Ureter (tissue), 1 donor: ENCODE results near the gene SNX21. TPM values are rescaled to one million over a fixed set of nuclear protein-coding genes. Genes with fewer than 3 reads are reported as not detected.
"Not testable (repeated sequence)": the region's sequence is repeated elsewhere in the genome, so short reads cannot be mapped to it uniquely, and the experiment has no call there.

Source experiments
- DNase-seq: peaks from one replicate; pipeline ENCODE4 v3.0.0-alpha.2; 2020; ENCODE audit warnings: low spot score
- total RNA-seq: library from RNA; stranded (reverse); gene quantifications from one replicate; pipeline ENCODE4 v1.2.4, GENCODE V29; 2023
- donor health status: DM: yes; HTN: yes; CAD: no.

SNX21 gene
- total RNA-seq, 1 donor from 2014 or later, result 31.4 TPM

DNA sequence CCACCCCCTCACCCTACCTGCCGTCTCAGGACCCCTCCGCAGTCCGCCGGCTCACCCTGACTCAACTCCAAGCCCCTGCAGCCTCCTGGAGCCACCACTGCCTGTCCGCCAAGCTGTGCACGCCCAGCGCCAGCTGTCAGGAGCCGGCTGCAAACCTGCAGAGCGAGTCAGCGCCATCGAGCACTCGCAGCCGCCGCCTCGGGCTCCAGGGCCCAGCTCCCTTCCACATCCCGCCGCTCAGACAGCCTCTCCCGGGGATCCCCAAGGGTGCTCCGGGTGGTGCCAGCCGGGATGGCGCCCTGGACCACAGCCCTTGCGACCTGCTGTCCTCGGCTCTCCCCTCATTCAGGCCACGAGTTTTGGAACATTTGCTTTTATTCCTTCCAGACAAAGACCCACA lies 10.7 kb upstream of the SNX21 start:
- no peak for DNase-seq

DNA sequence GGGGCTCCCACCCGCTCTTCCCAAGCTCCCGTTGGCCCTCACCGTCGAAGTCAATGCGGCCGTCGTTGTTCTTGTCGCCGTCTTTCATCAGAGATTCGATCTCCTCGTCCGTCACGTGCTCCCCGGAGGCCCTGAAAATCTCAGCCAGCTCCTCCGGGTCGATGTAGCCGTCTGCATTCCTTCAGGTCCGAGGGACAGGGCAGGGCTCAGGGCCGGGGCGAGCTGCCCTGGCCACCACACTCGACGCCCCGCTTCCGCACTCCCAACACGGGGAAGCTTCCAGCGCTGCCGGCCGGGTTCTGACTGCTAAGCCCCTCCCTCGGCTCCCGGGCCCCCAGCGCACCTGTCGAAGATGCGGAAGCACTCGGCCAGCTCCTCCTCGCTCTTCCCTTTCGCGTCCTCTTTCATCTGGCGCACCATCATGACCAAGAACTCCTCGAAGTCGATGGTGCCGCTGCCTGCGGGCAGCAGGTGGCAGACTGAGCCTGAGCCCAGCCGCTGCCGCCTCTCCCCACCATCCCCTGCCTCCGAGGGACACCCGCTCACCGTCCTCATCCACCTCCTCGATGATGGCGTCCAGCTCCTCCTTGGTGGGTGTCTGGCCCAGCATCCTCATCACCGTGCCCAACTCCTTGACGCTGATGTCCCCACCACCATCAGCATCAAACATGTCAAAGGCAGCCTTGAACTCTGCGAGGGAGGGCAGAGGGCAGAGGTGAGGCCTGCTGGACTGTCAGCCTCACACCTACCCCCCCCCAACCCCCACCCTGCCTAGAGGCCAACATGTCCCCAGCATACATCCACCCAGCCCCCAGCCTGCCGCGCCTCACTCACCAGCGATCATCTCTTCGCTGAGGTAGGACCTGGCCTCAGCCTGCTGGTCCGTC lies 9.4 kb upstream of the SNX21 start:
- no peak for DNase-seq

DNA sequence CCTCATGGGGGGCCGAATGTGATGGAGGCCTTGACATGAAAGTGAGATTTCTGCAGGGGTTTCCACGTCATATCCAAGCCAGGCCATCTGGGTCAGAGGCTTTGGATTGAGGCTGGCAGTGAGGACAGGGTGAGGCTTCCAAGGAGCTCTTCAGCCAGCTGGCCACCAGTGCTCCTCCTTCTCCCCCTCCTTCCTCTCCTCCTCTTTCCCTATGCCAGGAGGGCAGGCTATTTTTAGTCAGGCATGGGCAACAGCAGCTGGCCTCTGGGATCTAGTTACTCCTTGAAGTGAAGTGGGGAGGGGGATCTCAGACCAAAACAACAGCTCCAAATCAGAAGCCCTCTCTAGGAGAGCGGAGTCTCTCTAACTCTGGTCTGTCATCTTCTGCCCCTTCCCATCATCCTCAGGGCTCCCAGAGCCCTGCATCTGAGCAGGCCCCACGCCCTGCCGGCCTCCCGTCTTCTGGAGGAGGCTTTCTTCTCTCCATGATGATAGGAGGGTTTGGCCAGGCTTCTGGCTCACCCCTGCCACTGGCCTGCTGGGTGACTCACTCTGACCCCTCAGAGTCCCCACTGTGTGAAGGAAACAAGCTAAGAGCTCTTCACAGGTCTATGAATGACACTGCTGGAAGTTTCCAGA lies 7.1 kb upstream of the SNX21 start:
- DNase-seq, result no peak

DNA sequence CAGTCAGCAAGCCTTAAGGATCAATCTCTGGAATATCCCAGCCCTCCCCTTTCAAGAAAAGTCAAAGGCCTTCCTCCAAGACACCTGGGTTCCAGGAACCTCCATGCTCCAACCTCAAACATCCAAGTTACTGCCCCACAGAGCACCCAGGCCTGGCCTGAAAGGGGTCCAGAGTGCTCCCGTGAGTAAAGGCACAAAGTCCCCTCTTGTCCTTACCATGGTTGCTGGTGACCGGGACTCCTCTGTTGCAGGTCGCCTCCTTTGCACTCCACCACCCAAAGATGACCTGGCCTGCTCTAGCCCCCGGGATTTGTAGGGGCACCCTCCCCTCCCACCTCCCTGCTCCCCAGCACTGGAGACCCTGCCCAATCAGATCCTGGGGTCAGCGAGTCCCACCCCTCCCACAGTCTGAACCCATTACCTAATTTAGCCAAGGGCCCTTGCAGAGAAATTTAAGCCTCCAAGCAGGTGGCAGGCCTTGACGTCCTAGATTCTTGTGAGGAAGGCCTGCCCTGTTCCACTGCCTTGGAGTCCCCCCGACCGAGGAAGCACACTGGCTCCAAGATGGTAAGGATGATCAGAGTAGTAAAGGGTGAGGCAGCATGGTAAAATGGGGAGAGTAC lies 6.5 kb upstream of the SNX21 start, which contains the start of gene TNNC2:
Gene TNNC2 (minus strand): TSS at position 283 of the 623 bp plus-strand sequence. CDS start 64 bp downstream, at position 219.
- no peak for DNase-seq

DNA sequence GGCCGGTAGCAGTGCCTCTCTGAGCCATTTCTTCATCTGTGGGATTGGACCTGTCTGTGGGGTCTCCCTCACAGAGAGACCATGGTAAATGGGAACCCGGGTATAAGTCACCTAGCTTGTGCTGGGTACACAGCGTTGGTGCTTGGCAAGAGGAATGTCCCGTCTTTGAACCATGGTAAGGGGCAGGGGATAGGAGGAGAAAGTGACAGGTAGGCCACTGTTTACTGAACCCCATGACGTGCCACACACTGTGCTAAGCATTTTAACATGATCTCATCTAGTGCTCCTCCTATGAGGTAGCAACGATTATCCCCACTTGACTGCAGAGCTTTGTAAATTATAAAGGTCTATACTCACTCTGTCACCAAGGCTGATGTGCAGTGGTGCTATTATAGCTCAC lies 5.9 kb upstream of the SNX21 start:
- DNase-seq, result no peak

DNA sequence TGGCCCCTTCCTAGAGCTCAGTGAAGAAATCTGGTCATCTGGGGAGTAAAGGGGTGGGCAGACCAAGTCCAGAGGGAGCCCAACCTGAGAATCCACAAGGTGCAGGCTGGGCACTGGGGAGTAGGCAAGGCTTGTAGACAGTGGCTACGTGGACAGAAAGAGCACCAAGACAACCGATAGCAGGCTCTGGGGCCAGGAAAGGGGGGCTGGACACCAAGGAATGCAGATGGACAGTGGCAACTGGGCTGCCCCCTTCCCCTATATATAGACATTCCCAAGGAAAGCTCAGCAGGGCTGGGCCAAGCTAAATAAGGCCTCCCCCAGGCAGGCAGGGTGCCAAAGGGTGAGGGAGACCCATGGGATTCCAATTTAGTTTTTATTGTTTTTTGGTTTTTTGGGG lies 5.0 kb upstream of the SNX21 start:
- no peak for DNase-seq

DNA sequence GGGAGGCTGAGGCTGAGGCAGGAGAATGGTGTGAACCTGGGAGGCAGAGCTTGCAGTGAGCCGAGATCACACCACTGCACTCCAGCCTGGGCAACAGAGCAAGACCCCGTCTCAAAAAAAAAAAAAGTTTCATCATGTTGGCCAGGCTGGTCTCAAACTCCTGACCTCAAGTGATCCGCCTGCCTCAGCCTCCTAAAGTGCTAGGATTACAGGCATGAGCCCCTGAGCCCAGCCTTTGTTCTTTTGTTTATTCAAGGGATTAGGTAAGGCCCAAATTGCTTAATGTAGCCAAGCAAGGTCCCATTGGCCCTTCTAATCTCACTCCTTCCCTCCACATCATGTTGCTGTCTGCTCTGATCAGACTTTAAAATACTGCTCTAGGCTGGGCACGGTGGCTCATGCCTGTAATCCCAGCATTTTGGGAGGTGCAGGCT lies 3.9 kb upstream of the SNX21 start:
- DNase-seq, result not testable (repeated sequence)

DNA sequence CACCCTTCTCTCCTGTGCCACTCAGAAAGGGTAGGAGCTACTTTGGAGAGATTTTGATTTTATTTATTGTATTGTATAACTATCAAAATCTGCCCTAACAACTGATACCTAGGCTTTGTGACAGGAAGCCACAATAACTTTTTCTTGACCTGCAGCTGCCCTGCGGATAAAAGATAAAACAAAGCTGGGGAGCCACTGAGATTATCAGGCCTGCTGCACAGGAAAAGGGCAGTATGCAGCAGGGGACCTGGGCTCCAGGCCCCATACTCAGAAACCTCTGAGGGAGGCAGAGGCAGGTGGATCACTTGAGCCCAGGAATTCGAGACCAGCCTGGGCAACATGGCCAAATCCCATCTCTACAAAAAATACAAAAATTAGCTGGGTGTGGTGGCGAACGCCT lies 980 bp upstream of the SNX21 start:
- no peak for DNase-seq

DNA sequence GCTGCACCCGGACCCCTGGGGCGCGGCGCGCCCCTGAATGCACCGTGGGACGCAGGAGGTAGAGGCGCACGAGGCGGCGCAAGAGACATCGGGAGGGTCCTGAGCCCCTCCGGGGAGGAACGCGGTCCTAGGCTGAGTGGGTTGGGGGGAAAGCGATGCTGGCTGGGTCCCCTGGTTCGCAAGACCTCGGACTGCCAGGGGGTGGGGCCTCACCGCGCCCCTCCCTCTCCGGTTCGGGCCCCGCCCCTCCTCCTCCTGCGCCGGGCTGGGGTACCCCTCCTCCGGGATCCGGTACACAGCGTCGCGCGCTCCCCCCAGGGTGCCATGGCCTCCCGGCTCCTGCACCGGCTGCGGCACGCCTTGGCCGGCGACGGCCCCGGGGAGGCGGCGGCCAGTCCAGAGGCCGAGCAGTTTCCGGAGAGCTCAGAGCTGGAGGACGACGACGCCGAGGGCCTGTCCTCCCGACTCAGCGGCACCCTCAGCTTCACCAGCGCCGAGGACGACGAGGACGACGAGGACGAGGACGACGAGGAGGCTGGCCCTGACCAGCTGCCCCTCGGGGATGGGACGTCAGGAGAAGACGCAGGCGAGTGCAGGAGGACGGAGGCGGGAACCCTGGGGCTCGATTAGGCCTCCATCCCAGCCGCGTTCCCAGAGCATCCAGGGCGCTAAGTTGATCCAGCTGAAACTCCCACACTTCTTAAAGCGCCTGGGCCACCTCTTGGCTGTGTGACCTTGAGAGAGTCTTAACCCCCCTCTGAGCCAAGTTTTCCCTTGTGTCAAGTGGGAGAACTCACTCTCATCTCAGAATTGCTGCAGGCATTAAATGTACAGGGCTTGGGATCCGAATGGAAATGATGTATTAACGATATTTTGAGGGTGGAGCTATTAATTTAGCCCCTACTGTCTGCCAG lies 541 bp downstream of the SNX21 start:
- peak; percentile 76 for DNase-seq

DNA sequence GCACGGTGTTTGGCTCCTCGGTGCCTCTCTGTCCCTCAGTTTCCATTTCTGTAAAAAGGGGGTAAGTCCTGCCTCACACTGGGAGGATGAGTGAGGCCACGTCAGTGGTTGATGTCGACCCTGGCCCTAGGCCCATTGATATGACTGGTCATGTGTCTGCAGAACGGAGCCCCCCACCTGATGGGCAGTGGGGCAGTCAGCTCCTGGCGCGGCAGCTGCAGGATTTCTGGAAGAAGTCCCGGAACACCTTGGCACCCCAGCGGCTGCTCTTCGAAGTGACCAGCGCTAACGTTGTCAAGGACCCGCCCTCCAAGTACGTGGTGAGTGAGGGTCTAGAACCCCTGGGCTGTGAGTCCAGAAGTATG lies 1.2 kb downstream of the SNX21 start:
- DNase-seq, result no peak

DNA sequence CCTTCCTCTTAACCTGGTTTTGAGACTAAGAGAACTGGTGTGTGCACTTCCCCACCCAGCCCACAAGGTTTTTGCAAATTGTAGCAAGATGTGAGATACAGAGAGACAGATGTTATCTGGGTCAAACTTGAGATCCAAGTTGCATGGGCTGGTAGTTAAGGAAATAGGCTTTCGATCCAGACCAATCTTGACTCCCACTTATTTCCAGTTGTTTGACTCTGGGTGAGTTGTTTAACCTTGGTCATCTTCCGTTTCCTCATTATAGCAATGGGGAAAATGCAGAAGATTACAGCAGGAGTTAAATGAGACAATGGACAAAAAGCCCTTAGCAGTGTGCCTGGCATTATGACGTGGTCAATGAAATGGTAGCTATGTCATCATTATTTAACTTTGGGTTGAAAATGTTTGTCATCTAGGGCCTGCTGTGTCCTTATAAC lies 1.7 kb downstream of the SNX21 start:
- no peak for DNase-seq

DNA sequence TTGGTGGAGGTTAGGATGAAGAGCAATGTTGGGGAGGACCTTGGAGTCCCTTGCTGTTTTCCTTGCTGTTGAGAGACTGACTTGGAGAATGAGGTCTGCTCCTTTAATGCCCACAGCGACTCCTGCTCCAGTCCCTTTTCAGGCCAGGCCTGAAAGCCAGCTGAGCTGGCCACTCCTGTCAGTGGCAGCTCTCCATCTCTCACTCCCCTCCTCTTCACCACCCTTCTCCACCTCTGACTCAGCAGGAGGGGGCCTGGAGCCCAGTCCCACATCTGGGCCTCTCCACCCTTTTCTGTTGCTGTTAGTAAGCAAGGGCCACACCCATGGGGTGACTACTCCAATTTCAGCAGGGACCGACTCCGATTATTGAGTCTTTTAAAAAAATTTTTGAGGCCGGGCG lies 2.2 kb downstream of the SNX21 start:
- no peak for DNase-seq

DNA sequence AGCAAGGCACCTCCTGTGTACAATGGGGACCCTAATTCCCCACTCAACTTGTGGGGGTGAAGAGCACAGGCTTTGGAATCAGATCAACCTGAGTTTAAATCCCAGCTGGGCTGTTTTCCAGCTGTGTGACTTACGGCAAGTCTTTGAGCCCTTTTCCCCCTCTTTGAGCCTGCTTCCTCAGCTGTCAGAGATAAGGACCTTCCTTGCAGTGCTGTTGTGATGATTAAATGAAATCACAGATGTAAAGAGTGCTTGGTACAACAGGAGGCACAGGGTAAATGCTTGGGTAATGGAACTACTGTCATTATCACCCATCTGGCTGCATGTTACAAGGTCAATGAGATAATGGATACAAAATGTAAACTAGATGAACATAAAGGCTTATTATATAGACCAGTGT lies 3.2 kb downstream of the SNX21 start:
- DNase-seq, result no peak

DNA sequence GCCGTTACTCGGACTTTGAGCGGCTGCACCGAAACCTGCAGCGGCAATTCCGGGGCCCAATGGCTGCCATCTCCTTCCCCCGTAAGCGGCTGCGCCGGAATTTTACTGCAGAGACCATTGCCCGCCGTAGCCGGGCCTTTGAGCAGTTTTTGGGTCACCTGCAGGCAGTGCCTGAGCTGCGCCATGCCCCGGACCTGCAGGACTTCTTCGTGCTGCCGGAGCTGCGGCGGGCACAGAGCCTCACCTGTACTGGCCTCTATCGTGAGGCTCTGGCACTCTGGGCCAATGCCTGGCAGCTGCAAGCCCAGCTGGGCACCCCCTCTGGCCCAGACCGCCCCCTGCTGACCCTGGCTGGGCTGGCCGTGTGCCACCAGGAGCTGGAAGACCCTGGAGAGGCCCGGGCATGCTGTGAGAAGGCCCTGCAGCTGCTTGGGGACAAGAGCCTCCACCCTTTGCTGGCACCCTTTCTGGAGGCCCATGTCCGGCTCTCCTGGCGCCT lies 7.2 kb downstream of the SNX21 start:
- DNase-seq, result no peak

DNA sequence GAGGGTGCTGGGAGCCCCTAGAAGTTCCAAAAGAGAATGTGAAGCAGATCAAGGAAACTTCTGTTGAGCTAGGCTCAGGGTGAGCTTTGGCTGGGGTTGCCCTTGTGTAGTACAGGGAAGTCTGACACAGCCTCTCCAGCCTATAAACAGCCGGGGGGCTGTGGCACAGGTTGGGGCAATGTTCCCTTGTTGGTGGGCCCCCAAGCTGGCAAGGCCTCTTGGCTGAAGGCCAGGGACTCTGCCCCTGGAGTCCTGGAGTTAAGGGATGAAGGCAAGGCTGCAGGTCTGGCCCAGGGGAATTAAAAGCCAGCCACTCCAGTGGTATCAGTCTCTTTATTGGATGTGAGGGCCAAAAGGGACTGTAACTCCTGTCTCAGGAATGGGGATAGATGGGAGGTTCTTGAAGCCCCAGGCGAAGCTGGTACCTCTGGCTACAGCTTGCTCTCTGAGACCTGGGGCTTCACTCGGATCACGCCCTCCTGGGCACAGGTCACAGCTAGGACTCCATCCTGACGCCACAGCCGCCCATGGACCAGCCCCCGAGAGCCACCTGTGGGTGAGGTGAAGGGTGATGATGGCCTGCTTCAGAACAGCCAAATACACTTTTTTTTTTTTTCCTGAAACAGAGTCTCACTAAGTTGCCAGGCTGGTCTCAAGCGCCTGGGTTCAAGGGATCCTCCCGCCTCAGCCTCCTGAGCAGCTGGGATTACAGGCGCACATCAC lies 8.0 kb downstream of the SNX21 start:
- DNase-seq, result no peak

DNA sequence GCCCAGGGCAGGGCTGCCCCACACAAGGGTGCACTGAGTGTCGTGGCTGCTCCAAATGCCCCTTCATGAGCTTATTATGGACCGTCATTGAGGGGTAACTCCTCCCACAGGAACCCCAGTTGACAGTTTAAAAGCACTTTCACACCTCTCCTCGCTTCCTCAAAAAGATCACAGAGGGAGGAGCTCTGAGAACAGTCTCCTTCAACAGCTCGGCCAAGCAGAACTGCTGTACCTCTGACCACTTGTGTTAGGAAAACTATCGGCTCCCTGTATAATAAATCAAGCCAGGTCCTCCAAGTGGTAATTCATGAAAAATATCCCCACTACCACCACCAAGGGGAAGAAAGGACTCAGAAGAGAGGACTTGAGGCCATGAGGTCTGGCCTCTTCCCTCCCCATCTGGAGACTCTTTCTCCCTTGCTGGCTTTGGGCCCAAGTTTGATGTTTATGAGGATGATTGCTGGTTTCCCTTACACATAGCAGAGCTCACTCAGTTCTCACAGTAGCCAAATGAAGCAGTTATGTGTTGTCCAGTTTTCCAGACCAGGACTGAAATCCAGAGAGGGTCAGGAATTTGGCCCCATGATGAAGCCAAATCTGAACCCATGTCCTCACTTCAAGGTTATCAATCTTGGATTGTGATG lies 8.7 kb downstream of the SNX21 start:
- DNase-seq, result no peak

DNA sequence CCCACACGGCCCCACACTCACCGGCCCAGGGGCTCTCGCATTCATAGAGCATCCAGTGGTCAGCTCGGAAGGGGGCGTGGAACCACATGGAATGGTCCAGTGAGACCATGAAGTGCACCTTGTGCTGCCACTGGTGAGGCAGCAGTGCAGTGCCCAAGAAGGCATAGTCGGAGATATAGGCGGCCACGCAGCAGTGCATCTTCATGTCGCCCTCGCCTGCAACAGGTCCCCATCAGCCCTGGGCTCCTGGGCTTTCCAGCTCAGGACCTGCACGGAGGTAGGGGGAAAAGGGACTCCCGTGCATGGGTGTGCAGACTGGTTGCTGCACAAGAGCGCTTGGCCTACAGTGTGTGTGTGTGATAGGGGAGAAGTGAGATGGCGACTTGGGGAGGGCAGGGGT lies 9.9 kb downstream of the SNX21 start:
- no peak for DNase-seq

DNA sequence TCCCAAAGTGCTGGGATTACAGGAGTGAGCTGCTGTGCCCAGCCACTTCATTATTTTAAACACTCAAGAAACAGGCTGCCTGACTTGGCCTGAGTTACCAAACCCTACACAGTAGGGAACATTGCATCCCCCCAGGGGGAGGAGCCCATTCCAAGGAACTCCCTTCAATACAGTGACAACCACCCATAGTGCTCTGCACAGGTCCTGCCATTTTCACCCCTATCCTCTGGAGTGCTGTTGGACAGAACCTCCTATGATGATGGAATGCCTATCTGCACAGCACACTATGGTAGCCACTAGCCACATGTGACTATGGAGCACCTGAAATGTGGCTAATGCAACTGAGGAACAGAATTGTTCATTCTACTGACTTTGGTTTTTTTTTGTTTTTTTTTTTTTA lies 11.9 kb downstream of the SNX21 start:
- DNase-seq, result no peak

DNA sequence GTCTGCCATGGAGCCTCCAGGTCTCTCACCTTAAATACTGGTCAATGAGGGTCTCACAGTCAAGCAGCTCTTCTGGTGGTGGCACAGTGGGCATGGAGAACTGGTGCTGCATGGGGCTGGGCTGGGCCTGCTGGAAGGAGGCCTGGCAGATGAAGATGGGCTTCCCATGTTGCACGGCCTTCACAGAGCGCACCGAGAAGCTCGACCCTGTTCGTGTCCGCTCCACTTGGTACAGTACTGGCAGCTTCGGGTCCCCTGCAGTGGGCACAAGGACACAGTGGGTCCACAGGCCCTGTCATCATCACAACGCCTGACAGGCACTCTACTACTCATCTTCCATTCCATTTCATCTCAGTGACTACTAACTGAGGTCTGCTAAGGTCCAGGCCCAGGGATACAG lies 14.8 kb downstream of the SNX21 start:
- no peak for DNase-seq

DNA sequence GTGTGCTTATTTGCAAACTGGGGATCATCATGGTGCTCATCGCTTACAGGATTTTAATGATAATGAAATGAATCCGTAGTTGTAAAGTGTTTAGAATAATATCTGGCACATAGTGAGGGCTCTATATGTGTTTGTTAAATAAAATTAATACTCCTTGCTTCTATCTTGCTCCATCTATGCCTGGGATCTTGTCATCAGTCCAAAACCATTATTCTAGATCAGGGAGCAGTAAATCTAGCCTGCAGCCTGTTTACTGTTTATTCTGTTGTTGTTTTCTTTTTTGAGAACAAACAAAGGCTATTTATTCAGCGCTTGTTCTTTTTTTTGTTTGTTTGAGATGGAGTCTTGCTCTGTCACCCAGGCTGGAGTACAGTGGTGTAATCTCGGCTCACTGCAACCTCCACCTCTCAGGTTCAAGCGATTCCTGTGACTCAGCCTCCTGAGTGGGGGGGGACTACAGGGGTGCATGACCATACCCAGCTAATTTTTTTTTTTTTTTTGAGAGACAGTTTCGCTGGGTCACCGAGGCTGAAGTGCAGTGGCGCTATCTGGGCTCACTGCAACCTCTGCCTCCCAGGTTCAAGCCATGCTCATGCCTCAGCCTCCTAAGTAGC lies 15.5 kb downstream of the SNX21 start:
- no peak for DNase-seq
